ENCODE measurements around the gene UNC5C. TPM values are rescaled to one million over a fixed set of nuclear protein-coding genes. Genes with fewer than 3 reads are reported as not detected.

Gene UNC5C
- total RNA-seq, 4 donors from 2014 or later: 1.2 to 5.0 (median 3.0) TPM

- H3K27me3 ChIP-seq: no peaks in the 10 kb centered on the region
- H3K9me3 ChIP-seq: no peaks in the 10 kb centered on the region
- DNase-seq (ENCODE audit: low spot score in 2 of 2): no peak
- WGBS, 2 donors: 95 to 97% methylated on average over 4 of the region's 4 CpGs
- no peak overlapping the region for H3K27ac ChIP-seq
- no peak for TF ChIP-seq EP300 (IDR thresholded peaks at IDR 0.05)
- TF ChIP-seq POLR2A (IDR thresholded peaks at IDR 0.05): no peak
- TF ChIP-seq CTCF (IDR thresholded peaks at IDR 0.05): no peak
- peaks cover 0 to 19% (median 2%) of the 10 kb centered on the region in 4 donors for H3K4me1 ChIP-seq
- H3K36me3 ChIP-seq: no peaks in the 10 kb centered on the region
- no peak overlapping the region for H3K4me3 ChIP-seq
Measured at GRCh38 chr4:95294321-95294720, 254.5 kb downstream of the UNC5C start.

GRCh38 chr4:95293014-95293413, 255.8 kb downstream of the UNC5C start:
- H3K4me3 ChIP-seq: no peak overlapping the region
- no peaks in the 10 kb centered on the region for H3K36me3 ChIP-seq
- TF ChIP-seq CTCF (IDR thresholded peaks at IDR 0.05): no peak
- no peak for TF ChIP-seq POLR2A (IDR thresholded peaks at IDR 0.05)
- no peak for TF ChIP-seq EP300 (IDR thresholded peaks at IDR 0.05)
- 50 to 74% methylated on average over 1 of the region's 1 CpG for WGBS, 2 donors
- no peak overlapping the region for H3K27ac ChIP-seq
- no peak for DNase-seq (ENCODE audit: low spot score in 2 of 2)
- peaks cover 0 to 7% (median 0%) of the 10 kb centered on the region in 4 donors for H3K9me3 ChIP-seq
- H3K4me1 ChIP-seq: peaks cover 0 to 19% (median 2%) of the 10 kb centered on the region in 4 donors
- no peaks in the 10 kb centered on the region for H3K27me3 ChIP-seq

GRCh38 chr4:95290702-95291101, 258.1 kb downstream of the UNC5C start:
- Histone ChIP-seq H3K27ac (peak overlapping the region in 1 of 4 donors; percentile 9), H3K36me3 (no peaks in the 10 kb centered on the region), H3K9me3 (peaks cover 0 to 7% (median 0%) of the 10 kb centered on the region in 4 donors), H3K27me3 (no peaks in the 10 kb centered on the region), H3K4me1 (peaks cover 0 to 19% (median 2%) of the 10 kb centered on the region in 4 donors), H3K4me3 (no peak overlapping the region)
- WGBS, 2 donors: 24 to 42% methylated on average over 6 of the region's 6 CpGs
- TF ChIP-seq CTCF (IDR thresholded peaks at IDR 0.05) (no peak), EP300 (IDR thresholded peaks at IDR 0.05) (no peak), POLR2A (IDR thresholded peaks at IDR 0.05) (no peak)
- no peak for DNase-seq (ENCODE audit: low spot score in 2 of 2)

GRCh38 chr4:95289028-95289634, 259.6 kb downstream of the UNC5C start:
- Histone ChIP-seq H3K36me3 (no peaks in the 10 kb centered on the region), H3K9me3 (peaks cover 0 to 7% (median 0%) of the 10 kb centered on the region in 4 donors), H3K27ac (no peak overlapping the region), H3K4me3 (no peak overlapping the region), H3K27me3 (no peaks in the 10 kb centered on the region), H3K4me1 (peaks cover 0 to 19% (median 2%) of the 10 kb centered on the region in 4 donors)
- TF ChIP-seq EP300 (IDR thresholded peaks at IDR 0.05) (no peak), POLR2A (IDR thresholded peaks at IDR 0.05) (no peak), CTCF (IDR thresholded peaks at IDR 0.05) (no peak)
- DNase-seq (ENCODE audit: low spot score in 2 of 2): no peak
- WGBS, 2 donors: 48 to 57% methylated on average over 1 of the region's 1 CpG

- TF ChIP-seq EP300 (IDR thresholded peaks at IDR 0.05): no peak
- no peak for TF ChIP-seq POLR2A (IDR thresholded peaks at IDR 0.05)
- no peak for TF ChIP-seq CTCF (IDR thresholded peaks at IDR 0.05)
- no peak for DNase-seq (ENCODE audit: low spot score in 2 of 2)
- Histone ChIP-seq H3K27ac (no peak overlapping the region), H3K4me1 (peaks cover 0 to 19% (median 2%) of the 10 kb centered on the region in 4 donors), H3K36me3 (no peaks in the 10 kb centered on the region), H3K4me3 (no peak overlapping the region), H3K9me3 (peaks cover 0 to 7% (median 0%) of the 10 kb centered on the region in 4 donors), H3K27me3 (no peaks in the 10 kb centered on the region)
- WGBS, 2 donors: 84 to 100% methylated on average over 1 of the region's 1 CpG
Measured at GRCh38 chr4:95288552-95288951, 260.2 kb downstream of the UNC5C start.

Measured in tibial nerve (tissue), 4 donors.